Colonic mucosa (tissue), 4 donors: ENCODE results near the gene PRAMEF27. TPM values are rescaled to one million over a fixed set of nuclear protein-coding genes. Genes with fewer than 3 reads are reported as not detected.
"Not testable (repeated sequence)": the region's sequence is repeated elsewhere in the genome, so short reads cannot be mapped to it uniquely, and the experiment has no call there.

ENCODE experiments used
- DNase-seq: peaks from one replicate; pipeline ENCODE4 v3.0.0-alpha.2; 2020
- H3K27ac ChIP-seq: fragments of 200-600 bp; one replicate; pipeline ENCODE4 v1.8.0; 2021
- H3K27me3 ChIP-seq: fragments of 200-600 bp; one replicate; pipeline ENCODE4 v1.8.0; 2021
- H3K36me3 ChIP-seq: fragments of 200-600 bp; one replicate; pipeline ENCODE4 v1.8.0; 2021
- H3K4me1 ChIP-seq: fragments of 200-600 bp; one replicate; pipeline ENCODE4 v1.8.0; 2021; ENCODE audit warnings: mild to moderate bottlenecking
- H3K4me3 ChIP-seq: fragments of 200-600 bp; one replicate; pipeline ENCODE4 v1.8.0; 2021
- H3K9ac ChIP-seq, 2 donors: one replicate each; pipeline ENCODE4 v1.7.0; 2013; ENCODE audit warnings: control low read depth in 2 of 2, low read depth in 2 of 2, low read length in 2 of 2
- H3K9me3 ChIP-seq: fragments of 200-600 bp; one replicate; pipeline ENCODE4 v1.8.0; 2021
- intact Hi-C: fragments of 100-400 bp; cut with DNase I; formaldehyde crosslinking; loops from one replicate; pipeline ENCODE4 v1.14.1; 2022
- total RNA-seq, 2 donors: library from RNA; stranded (reverse); fragmentation: NEBNext Ultra II Directional in 1 of 2; extraction: Animal tissue kit (Norgen Biotek cat#: 25700) in 1 of 2; gene quantifications; one replicate each; pipeline ENCODE4 v1.2.1, GENCODE V29; 2021
- donor health status: healthy.
- donor health status: DM: no; HTN: no; CAD: no.
- donor health status: DM: no; HTN: no; CAD: no.

Gene PRAMEF27
- total RNA-seq, result not detected

DNA sequence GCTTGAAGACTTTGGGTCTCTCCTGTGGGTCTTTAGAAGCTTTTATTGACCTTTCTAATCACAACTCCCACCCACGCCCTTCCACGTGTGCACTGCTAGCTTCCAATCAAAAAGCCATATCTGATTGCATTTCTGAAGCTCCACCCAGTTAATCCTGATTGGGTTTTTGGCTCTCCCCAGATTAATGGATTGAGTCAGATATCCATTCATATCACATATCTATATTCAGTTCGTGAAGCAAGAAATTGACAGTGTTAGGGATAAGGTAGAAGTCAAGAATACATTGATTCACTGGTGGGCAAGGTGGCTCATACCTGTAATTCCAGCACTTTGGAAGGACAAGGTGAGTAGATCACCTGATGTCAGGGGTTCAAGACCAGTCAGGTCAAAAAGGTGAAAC, at the start of gene PRAMEF27:
Gene PRAMEF27 (minus strand): TSS at position 101 of the 400 bp plus-strand sequence. CDS start 2,916 bp downstream, outside the sequence.
- H3K4me1 ChIP-seq, H3K9ac ChIP-seq, H3K9me3 ChIP-seq, H3K27me3 ChIP-seq, DNase-seq, H3K27ac ChIP-seq, H3K4me3 ChIP-seq, H3K36me3 ChIP-seq, intact Hi-C loops: not testable (repeated sequence)

DNA sequence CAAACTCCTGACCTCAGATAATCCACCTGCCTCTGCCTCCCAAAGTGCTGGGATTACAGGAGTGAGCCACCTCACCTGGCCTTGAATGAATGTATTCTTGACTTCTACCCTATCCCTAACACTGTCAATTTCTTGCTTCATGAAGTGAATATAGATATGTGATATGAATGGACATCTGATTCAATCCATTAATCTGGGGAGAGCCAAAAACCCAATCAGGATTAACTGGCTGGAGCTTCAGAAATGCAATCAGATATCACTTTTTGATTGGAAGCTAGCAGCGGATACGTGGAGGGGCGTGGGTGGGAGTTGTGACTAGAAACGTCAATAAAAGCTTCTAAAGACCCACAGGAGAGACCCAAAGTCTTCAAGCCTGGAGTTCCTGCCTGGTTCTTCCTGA, 14.1 kb upstream of the PRAMEF27 start, which contains the start of gene PRAMEF25:
Gene PRAMEF25 (plus strand): TSS at position 301 of the 400 bp plus-strand sequence. CDS start 2,920 bp downstream, outside the sequence.
- intact Hi-C loops, H3K9me3 ChIP-seq, H3K9ac ChIP-seq, H3K27ac ChIP-seq, H3K36me3 ChIP-seq, H3K27me3 ChIP-seq, DNase-seq, H3K4me3 ChIP-seq, H3K4me1 ChIP-seq: not testable (repeated sequence)

GRCh38 chr1:13019846-13020245, 36.5 kb downstream of the PRAMEF27 start:
- intact Hi-C loops, result not testable (repeated sequence)

GRCh38 chr1:13011932-13012331, 44.4 kb downstream of the PRAMEF27 start:
- H3K36me3 ChIP-seq, H3K4me1 ChIP-seq, H3K27ac ChIP-seq, DNase-seq, H3K9ac ChIP-seq, intact Hi-C loops, H3K27me3 ChIP-seq, H3K4me3 ChIP-seq, H3K9me3 ChIP-seq: not testable (repeated sequence)

More at GRCh38 chr1:13019846-13020245, 36.5 kb downstream of the PRAMEF27 start:
- H3K36me3 ChIP-seq, H3K9me3 ChIP-seq, DNase-seq, H3K27me3 ChIP-seq, H3K27ac ChIP-seq, H3K4me1 ChIP-seq, H3K9ac ChIP-seq, H3K4me3 ChIP-seq: not testable (repeated sequence)

- H3K9me3 ChIP-seq, H3K4me1 ChIP-seq, H3K36me3 ChIP-seq, H3K4me3 ChIP-seq, H3K27me3 ChIP-seq, intact Hi-C loops, DNase-seq, H3K27ac ChIP-seq, H3K9ac ChIP-seq: not testable (repeated sequence)
Measured at GRCh38 chr1:13009348-13009747, 47.0 kb downstream of the PRAMEF27 start.

DNA sequence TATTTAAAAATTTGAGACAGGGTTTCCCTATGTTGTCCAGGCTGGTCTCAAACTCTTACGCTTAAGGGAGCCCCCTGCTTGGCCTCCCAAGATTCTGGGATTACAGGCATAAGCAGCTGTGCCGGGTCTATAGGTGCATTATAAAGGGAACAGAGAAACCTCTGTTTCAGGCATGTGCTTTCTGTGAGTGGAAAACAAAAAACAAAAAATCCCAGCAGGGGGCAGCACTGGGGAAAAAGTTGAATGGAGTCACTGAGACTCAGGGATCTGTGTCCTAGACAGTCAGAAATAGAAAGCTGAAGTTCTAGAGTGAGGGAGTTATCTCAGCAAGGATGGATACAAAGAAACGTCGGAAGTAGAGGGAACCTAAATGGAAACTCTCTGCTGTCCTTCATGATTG, 50.6 kb downstream of the PRAMEF27 start:
- H3K27me3 ChIP-seq, DNase-seq, H3K4me3 ChIP-seq, intact Hi-C loops, H3K36me3 ChIP-seq, H3K9me3 ChIP-seq, H3K27ac ChIP-seq, H3K4me1 ChIP-seq, H3K9ac ChIP-seq: not testable (repeated sequence)

Other genes with a start within 250 kb of the PRAMEF27 start
- not detected for gene PRAMEF11, start 225.2 kb downstream of the PRAMEF27 start, total RNA-seq
- not detected for gene HNRNPCL1, start 207.9 kb downstream of the PRAMEF27 start, total RNA-seq
- not detected for gene PRAMEF2, start 199.5 kb downstream of the PRAMEF27 start, total RNA-seq
- gene PRAMEF4, start 170.4 kb downstream of the PRAMEF27 start, total RNA-seq, result not detected
- not detected for gene PRAMEF10, start 158.3 kb downstream of the PRAMEF27 start, total RNA-seq
- not detected for gene PRAMEF7, start 140.0 kb downstream of the PRAMEF27 start, total RNA-seq
- not detected for gene PRAMEF6, start 109.0 kb downstream of the PRAMEF27 start, total RNA-seq
- gene HNRNPCL3, start 4.2 kb upstream of the PRAMEF27 start, total RNA-seq, result not detected
- gene PRAMEF25, start 14.2 kb upstream of the PRAMEF27 start, total RNA-seq, result not detected
- not detected for gene HNRNPCL2, start 60.3 kb upstream of the PRAMEF27 start, total RNA-seq
- gene PRAMEF26, start 99.4 kb upstream of the PRAMEF27 start, total RNA-seq, result not detected
- not detected for gene HNRNPCL4, start 109.1 kb upstream of the PRAMEF27 start, total RNA-seq
- not detected for gene PRAMEF9, start 115.3 kb upstream of the PRAMEF27 start, total RNA-seq
- gene PRAMEF13, start 144.8 kb upstream of the PRAMEF27 start, total RNA-seq, result not detected
- gene PRAMEF18, start 169.6 kb upstream of the PRAMEF27 start, total RNA-seq, result not detected
- gene PRAMEF5, start 197.6 kb upstream of the PRAMEF27 start, total RNA-seq, result not detected
- gene PRAMEF8, start 228.6 kb upstream of the PRAMEF27 start, total RNA-seq, result not detected
- not detected for gene PRAMEF33, start 247.0 kb upstream of the PRAMEF27 start, total RNA-seq